GM21529 (cell line): ENCODE data around the gene BSG.
"Not testable (repeated sequence)": the region's sequence is repeated elsewhere in the genome, so short reads cannot be mapped to it uniquely, and the experiment has no call there.

Experiments
- ATAC-seq: cut with Tn5 transposase; IDR thresholded peaks from one replicate; pipeline ENCODE4 v1.9.1; 2021; ENCODE audit not compliant: unreplicated experiment

Gene BSG

DNA sequence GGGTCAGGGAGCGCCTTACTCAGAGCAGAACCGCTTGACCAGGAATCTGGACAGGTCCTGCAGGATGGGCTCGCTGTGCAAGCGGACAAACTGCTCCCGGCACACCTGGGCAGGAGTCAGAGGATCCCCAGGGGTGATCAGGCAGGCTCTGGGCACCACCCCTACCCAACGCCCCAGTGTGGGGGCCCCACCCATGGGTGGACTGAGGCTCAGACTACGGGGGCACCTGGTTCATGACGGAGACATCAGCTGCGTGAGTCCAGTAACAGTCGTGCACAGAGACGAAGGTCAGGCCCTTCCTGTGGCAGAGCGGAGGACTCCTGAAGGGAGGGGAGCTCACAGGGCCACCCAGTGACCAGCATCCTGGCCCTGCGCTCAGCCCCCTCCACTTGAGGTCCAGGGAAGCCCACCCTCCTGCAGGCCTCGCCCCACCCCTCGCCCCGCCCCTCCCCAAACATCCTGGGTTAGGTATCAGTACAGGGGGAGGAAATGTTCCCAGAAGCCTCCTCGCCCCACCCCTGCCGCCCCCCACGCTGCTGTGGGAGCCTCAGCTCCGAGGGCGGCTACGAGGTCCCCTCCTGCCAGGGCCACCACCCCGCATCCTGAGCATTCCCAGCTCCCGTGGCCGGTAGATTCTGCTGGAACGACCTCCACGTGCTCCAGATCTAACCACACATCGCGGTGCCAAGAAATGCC, 45.3 kb downstream of the BSG start:
- ATAC-seq = no peak

DNA sequence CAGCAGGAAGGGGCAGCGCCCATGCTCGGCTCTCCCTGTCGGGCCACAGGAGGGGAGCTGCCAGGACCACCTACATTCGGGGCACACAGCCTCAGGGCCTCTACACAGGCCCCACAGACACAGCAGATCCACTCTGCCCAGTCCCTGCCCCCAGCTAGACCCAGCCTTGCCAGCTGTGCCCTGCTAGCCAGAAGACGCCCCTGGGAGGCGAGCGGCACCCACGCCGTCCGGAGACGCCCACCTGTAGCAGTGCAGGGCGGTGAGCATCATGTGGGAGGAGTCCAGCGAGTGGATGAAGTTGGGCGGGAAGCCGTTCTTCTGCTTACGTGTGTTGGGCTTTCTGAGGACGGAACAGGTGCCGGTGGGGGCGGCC, 45.8 kb downstream of the BSG start:
- no peak for ATAC-seq

DNA sequence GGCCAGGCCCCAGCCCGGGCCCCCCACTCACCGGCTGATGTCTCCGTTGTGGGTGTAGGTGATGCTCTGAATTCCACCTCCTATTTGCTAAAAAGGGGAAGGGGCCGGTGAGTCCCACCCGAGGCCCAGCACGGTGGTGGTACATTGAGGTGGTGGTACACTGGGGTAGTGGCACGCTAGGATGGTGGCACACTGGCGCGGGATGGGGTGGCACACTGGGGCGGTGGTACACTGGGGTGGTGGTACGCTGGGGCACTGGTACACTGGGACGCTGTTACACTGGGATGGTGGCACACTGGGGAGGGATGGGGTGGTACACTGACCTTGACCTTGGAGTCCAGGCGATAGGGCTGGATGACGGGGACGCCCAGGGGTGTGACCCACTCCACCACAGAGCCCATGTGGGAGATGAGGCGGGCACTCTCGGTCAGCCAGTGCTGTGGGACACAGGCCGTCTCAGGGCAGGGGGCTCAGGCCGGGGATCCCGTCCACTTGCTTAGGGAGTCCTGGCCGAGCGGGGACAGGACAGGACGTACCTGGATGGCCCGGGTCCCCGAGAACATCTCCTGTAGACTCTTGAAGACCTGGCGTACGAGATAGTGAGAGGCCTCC, 46.4 kb downstream of the BSG start:
- no peak for ATAC-seq

DNA sequence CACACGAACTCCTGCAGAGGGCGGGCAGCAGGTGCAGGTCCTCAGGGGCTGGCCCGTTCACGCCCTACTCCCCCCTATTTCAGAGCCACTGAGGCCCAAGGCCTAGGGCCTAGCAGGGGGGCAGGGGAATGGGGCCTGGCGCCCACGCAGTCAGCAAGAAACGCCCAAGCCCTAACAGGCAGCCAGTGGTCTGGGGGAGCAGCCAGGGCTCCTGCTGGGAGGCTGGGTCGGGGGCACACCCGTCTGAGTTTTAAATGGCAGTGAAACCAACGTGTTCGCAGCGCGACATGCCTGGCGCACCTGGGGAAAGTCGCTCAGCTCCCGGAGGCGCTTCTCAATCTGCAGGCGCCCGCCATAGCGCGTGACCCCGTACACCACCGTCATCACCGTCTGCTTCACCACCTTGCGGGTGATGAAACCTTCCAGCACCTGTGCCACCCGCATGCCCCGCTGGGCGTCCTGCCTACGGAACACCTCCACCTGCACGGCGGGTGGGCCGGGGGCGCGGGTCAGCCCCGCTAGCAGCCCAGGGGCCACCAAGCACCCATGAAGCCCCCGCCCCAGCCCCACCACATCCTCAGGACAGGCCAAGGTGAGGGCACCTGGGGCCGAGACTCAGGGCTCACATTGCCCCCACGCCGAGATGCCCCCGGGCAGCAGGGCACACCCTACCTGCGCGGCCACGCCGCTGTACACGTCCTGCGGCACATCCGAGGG, 47.0 kb downstream of the BSG start:
- no peak for ATAC-seq

DNA sequence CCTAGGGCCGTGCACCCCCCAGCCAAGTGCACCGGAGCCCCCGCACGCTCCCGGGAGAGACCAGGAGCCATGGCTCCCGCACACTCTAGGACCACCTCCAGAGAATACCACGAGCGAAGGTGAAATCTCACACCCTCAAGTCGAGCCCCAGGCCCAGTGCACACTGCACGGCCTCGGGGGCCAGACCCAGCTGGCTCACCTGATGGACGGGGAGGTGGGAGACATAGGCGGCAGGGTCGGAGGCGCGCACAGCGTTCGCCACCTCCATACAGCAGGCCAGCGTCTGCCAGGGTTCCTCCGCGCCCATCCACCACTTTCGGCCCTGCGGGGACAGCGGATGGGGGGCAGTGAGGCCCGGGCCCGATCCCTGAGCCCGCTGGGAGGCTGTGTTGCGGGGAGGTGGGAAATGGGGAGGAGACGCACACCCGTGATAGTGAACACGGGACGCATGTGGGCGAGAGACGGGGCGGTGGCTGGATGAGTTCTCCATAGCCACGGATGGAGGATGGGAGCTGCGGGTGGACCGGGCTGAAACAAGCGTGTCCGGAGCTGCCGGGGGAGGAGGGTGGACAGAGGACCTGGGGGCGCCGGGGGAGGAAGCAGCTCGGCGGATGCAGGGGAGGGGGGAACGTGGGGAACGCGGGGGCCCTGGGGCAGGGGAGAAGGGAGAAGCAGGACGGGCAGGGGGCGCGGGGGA, 47.9 kb downstream of the BSG start:
- no peak for ATAC-seq

DNA sequence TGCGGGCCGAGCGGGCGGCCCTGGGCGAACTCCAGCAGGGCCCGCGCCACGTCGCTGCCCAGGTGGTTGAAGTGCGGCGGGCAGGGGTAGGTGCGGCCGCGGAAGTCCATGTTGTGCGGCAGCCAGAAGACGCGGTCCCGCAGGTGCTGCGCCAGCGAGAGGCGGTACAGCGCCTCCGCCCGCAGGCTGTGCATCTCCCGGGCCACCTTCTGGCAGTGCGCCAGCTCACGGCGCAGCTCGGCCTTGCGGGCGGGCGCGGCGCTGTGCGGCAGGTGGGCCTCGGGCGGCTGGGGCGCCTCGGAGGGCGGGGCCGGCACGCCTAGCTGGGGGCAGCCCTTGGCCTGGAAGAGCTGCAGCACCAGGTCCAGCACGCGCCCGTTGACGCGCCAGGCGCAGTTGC, 48.8 kb downstream of the BSG start:
- not testable (repeated sequence) for ATAC-seq

DNA sequence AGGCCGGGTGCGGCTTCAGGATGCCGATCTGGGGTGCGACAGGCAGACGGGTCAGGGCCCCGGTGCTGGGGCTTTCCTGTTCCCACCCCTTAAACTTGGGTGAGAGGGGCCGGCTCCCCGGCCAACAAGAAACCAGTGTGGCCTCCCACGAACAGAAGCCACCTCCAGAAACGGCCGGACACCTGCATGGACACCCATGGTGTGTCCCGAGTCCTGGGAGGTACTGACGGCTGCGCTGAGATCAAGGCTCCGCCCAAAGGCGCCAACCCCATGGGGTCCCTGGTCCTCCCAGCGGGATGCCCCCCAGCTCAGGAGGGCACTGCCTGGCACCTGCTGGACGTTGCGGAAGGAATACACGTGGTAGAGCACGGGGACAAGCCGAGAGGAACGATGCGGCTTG, 49.4 kb downstream of the BSG start:
- no peak for ATAC-seq

DNA sequence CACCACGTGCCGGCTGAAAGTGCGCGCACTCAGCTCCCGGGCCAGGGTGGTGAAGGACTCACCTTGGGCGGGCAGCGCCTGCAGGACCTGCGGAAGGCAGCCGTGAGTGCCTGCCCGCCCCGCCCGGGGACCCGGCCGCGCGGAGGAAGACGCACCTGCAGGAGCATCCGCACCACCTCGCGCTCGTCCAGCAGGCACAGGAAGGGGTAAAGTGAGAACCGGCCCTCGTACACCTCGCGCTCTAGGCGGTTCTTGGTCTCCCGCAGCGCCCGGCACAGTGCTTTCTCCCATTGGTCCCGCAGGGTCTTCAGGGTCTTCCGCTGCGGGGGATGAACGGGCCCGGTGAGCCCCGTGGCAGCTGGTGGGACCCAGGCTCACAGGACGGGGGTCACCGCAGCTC, 50.3 kb downstream of the BSG start:
- ATAC-seq = no peak

DNA sequence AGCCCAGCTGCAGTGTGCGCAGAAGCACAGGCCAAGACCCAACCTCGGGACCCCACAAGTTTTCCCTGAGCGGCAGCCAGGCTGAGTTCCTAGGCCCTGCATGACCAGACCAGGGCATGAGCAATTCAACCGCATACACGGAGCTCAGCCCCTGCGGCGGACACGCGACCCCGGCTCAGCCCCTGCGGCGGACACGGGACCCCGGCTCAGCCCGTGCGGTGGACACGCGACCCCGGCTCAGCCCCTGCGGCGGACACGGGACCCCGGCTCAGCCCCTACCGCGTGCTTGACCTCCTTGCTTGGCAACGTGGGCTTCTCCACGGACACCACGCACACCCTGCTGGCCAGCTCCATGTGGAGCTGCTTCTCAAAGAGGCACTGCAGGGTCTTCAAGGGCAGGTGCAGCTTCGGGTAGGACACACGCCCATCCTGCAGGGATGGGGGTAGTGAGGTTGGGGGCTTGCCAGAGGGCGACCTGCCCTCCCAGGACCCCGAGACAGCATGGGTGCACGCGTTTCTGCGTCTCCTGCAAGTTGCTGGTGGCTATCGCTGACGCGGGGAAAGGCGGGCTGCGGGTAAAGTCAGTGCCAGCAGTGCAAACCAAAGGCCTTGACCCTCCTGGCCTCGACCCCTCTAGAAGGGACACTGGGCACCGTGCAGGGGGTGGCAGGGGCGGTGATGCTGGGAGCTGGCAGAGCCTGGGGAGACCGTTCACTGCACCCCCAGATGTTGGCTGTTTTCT, 51.0 kb downstream of the BSG start:
- ATAC-seq = no peak

DNA sequence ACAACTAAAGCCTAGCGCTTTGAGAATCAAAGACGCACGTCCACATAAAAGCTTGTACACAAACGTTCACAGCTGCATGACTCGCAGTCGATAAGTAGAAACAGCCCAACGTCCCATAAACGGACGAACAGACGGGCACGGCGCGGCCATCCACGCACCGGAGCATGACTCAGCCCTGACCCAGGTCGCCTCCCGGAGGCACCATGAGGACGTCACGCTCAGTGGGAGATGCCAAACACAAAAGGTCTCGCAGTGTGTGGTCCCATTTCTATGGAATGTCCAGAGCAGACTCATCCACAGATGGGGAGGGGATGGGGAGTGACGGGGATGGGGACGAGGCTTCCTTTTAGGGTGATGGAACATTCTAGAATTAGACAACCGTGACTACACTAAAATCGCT, 51.6 kb downstream of the BSG start:
- no peak for ATAC-seq

DNA sequence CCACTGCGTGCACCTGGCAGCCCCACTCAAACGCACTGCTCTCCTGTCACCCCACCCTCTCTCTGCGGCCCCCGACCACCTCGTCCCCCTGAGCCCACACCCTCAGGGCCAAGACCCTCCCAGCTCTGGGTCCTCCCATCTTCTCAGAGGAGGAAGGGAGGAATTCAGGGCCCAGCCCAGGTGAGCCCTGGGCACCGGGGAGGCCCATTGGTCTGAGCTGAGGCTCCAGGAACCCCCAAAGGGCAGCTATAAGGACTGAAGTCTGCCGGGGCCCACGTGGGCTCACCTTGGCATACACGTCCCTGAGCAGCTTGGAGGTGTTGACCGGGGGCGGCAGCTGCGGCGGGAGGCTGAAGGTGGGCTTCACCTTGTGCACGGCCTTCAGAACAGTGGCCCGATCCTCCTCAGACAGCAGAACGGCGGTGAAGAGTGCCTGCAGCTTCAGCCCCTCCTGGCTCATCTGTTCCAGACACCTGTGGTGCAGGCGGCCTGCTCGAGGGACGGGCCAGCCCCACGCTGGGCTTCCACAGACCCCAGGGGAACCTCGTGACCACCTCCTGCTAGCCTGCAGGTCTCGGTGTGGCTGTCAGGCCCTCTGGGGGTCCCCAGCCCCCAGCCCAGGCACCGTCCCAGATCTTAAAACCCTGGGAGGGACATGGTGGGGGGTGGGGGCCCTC, 52.2 kb downstream of the BSG start:
- ATAC-seq = no peak

DNA sequence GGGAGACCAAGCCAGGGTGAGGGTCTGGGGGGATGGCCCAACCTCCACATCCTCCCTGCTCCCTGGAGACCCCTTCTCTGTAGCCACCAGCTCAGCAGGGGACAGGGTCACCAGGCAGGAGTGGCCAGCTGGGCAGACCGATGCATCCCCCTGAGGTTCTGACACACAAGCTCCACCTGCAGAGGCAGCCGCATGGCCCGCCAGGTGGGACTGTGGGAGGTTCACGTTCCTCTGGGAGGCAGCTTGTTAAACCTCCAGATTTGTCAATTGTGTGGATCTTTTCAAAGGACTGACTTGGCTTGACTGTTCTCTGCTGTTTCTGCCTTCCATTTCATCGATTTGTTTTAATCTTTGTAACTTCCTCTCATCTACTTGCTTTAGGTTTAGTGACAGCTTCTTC, 52.9 kb downstream of the BSG start:
- ATAC-seq = no peak

DNA sequence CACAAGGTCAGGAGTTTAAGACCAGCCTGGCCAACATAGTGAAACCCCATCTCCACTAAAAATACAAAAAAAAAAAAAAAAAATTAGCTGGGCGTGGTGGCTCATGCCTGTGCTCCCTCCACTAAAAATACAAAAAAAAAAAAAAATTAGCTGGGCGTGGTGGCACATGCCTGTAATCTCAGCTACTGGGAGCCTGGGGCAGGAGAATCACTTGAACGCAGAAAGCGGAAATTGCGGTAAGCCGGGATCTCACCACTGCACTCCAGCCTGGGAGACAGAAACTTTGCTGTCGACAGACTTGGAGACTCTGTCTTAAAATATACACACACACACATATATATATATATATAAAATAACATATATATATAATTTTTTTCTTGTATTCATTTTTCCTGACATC, 54.2 kb downstream of the BSG start:
- not testable (repeated sequence) for ATAC-seq

DNA sequence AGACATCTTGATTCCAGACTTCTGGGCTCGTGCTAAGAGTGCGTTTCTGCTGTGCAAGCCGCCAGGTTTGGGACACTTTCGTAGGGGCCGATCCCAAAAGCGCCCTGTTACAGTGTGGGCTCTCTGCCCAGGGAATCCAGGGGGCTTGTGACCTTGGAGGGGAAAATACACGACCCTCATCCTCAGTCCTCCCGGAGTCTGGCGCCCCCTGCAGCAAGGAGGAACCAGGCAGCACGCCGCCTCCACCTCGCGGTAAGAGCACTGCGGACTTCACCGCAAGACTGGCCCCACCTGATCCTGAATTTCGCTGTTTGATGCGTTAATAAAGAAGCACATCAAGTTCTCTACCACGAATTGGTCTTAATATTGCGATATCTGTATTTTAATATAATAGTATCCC, 55.8 kb downstream of the BSG start:
- ATAC-seq = no peak

DNA sequence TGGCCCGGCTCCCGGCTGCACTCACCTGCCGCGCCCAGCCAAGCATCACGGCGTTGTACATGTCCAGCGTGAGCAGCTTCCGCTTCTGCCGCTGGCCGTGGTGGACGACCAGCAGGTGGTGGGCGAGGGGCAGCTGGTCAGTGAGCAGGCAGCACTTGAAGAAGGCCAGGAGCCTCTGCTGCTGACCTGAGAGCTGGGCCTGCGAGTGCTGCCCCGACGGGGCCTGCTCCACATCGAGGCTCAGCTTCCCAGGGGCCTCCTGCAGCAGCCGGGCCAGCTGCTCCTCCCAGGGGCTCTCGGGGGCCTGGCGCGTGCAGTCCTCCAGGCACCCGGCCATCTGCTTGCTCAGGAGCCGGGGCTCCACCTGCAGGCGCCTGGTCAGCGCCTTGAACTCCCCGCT, 57.1 kb downstream of the BSG start:
- not testable (repeated sequence) for ATAC-seq

DNA sequence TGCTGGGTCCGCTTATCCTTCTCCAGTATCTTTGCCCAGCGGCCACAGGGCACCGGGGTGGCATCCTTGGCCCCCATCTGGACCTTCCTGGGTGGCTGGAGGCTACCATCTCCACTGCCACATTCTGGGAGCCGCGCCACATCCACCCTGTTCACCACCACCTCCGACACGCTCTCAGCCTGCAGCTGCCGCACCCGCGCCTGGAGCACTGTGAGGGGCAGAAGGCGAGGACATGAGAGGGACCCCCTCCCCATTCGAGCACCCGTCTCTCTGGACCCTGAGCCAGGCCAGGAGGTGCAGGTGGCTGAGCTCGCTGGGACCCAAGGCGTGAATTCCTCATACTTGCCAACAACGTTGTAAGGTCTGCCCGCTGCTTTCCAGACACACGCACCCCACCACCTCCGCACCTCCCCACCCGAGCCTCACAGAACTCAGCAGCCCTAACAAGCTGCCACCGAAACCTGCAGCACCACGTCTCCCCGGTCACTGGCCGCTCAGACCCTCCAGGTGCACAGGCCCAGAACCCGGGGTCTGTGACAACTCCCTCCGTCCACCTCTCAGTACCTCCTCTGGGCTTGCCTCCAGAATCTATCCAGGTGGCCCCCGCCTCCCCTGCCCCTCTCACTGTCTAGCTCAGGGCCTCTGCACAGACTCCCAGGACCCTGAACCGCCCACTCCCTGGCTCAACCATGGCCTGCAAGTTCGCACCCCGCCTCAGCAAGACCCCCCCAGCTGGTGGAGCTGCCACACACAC, 57.7 kb downstream of the BSG start:
- no peak for ATAC-seq

DNA sequence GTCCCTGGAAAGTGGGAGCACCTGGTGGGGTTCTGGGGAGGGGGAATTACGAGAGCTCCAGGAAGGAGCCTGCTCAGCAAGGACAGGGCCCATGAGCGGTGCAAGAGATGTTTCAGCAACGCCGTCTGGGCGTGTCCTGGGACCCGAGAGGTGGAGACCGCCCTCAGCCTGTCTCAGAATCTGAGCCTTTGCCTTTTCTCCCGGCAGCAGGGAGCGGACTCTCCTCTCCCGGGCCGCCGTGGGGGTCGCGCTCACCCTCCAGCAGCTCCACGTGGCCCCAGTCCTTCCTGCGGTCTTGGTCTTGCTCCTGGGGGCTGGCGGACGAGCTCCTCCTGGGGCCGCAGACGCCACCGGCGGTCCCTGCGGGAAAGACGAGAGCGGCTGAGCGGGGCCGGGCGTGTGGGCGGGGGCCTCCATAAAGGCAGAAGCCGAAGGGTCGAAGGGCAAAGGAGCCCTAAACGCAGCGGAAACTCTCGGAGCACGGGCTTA, 60.2 kb downstream of the BSG start:
- peak; percentile 18 for ATAC-seq
